HCT116 (cell line): Measurements from ENCODE around the gene SGPP2. TPM values are rescaled to one million over a fixed set of nuclear protein-coding genes. Genes with fewer than 3 reads are reported as not detected.

Experiments
- ATAC-seq: fragments of 200-7000 bp; cut with Tn5 transposase; 2 replicates; pipeline ENCODE4 v1.9.1; 2020; ENCODE audit warnings: mild to moderate bottlenecking, moderate library complexity
- BruUV-seq: library from RNA; stranded (reverse); fragments of 400-500 nt; replicated peaks from 2 replicates; lab custom pipeline; 2021; lab: Mats Ljungman, UMichigan
- CTCF ChIA-PET: fragments of 300-600 bp; sonication (Branson Sonifier 250); formaldehyde crosslinking; loops from one replicate; lab custom pipeline; 2021; ENCODE audit warnings: antibody characterized with exemption; lab: Charles Lee
- POLR2A ChIA-PET: fragments of 300-600, 350-600 bp; sonication (Branson Sonifier 250); formaldehyde crosslinking; loops from one replicate; lab custom pipeline; 2021; ENCODE audit warnings: antibody characterized with exemption; lab: Charles Lee
- RAD21 ChIA-PET, 2 experiments: fragments of 300-600 bp; sonication (Branson Sonifier 250); formaldehyde crosslinking; loops; one replicate each; lab custom pipeline; 2023; ENCODE audit warnings: low total read pairs in 2 of 2; ENCODE audit not compliant: uncharacterized antibody in 2 of 2, unreplicated experiment in 2 of 2, low non-redundant PET in 1 of 2; lab: Charles Lee
- DNase-seq: peaks from one replicate; pipeline ENCODE4 v3.0.0-alpha.2; 2010; ENCODE audit warnings: low read depth, low spot score
- H2AFZ ChIP-seq: fragments of 200-600 bp; shearing (Covaris generic), sonication (generic); 2 replicates; pipeline ENCODE4 v1.6.1; 2017; ENCODE audit warnings: low read depth, mixed run types, mixed read lengths, antibody characterized with exemption, low read length; ENCODE audit not compliant: poor library complexity, severe bottlenecking
- H3K27ac ChIP-seq: 2 replicates; pipeline ENCODE4 v1.5.1; 2012; ENCODE audit warnings: low read depth, low read length
- H3K27me3 ChIP-seq: fragments of 200-600 bp; sonication (generic); 2 replicates; pipeline ENCODE4 v1.6.1; 2016; ENCODE audit warnings: mixed run types, low read length, mixed read lengths; ENCODE audit not compliant: insufficient read depth
- H3K36me3 ChIP-seq, 2 experiments: fragments of 200-500 bp in 1 of 2; fragments of 200-600 bp in 1 of 2; sonication (Bioruptor generic) in 1 of 2; sonication (generic) in 1 of 2; 2 replicates each; pipeline versions ENCODE4 v1.5.1 to v1.6.1; 2014 to 2016; ENCODE audit warnings: low read length in 2 of 2, inconsistent platforms in 1 of 2, mixed read lengths in 1 of 2, mixed run types in 1 of 2; ENCODE audit not compliant: insufficient read depth in 2 of 2, control insufficient read depth in 1 of 2
- H3K4me1 ChIP-seq, 2 experiments: fragments of 200-600 bp in 1 of 2; sonication (generic) in 1 of 2; 2 replicates each; pipeline versions ENCODE4 v1.5.1 to v1.6.1; 2012 to 2017; ENCODE audit warnings: low read length in 2 of 2, inconsistent platforms in 1 of 2, mild to moderate bottlenecking in 1 of 2, mixed read lengths in 1 of 2, mixed run types in 1 of 2, moderate library complexity in 1 of 2; ENCODE audit not compliant: insufficient read depth in 2 of 2, control insufficient read depth in 1 of 2
- H3K4me2 ChIP-seq: fragments of 200-600 bp; sonication (generic); 2 replicates; pipeline ENCODE4 v1.6.1; 2017; ENCODE audit warnings: mixed run types, low read length, mixed read lengths
- H3K4me3 ChIP-seq, 2 experiments: fragments of 200-600 bp in 1 of 2; sonication (generic) in 1 of 2; replicated peaks in 1 of 2; 2 replicates each; pipeline ENCODE4 v1.5.1; 2011 to 2016; ENCODE audit warnings: low read length in 2 of 2, control low read depth in 1 of 2, low read depth in 1 of 2, mild to moderate bottlenecking in 1 of 2, mixed read lengths in 1 of 2, mixed run types in 1 of 2
- H3K79me2 ChIP-seq: fragments of 200-600 bp; sonication (generic); 2 replicates; pipeline ENCODE4 v1.6.1; 2017; ENCODE audit warnings: mild to moderate bottlenecking, mixed run types, low read length, moderate library complexity, mixed read lengths; ENCODE audit not compliant: insufficient read depth
- H3K9ac ChIP-seq: fragments of 200-600 bp; sonication (generic); 2 replicates; pipeline ENCODE4 v1.6.1; 2016; ENCODE audit warnings: low read length, mixed read lengths
- H3K9me2 ChIP-seq: fragments of 200-600 bp; sonication (generic), shearing (Covaris generic); 2 replicates; pipeline ENCODE4 v1.6.1; 2017; ENCODE audit warnings: mixed run types, mild to moderate bottlenecking, moderate library complexity; ENCODE audit not compliant: insufficient read depth
- H3K9me3 ChIP-seq, 2 experiments: fragments of 200-500 bp in 1 of 2; fragments of 200-600 bp in 1 of 2; sonication (Bioruptor generic) in 1 of 2; sonication (generic) in 1 of 2; 2 replicates each; pipeline ENCODE4 v1.6.1; 2014 to 2017; ENCODE audit warnings: low read length in 2 of 2, mixed read lengths in 2 of 2, inconsistent platforms in 1 of 2, low read depth in 1 of 2, mild to moderate bottlenecking in 1 of 2, mixed run types in 1 of 2, moderate library complexity in 1 of 2; ENCODE audit not compliant: control insufficient read depth in 1 of 2, insufficient read depth in 1 of 2
- H4K20me1 ChIP-seq: fragments of 200-600 bp; sonication (generic), shearing (Covaris generic); 2 replicates; pipeline ENCODE4 v1.6.1; 2017; ENCODE audit warnings: mixed run types, mild to moderate bottlenecking, moderate library complexity; ENCODE audit not compliant: insufficient read depth
- CBX3 ChIP-seq: IDR thresholded peaks from 2 replicates; pipeline ENCODE4 v1.6.1; 2012; ENCODE audit warnings: low read depth
- EGR1 ChIP-seq: IDR thresholded peaks from 2 replicates; pipeline ENCODE4 v1.6.1; 2012; ENCODE audit warnings: low read depth
- FOSL1 ChIP-seq: IDR thresholded peaks from 2 replicates; pipeline ENCODE4 v1.6.1; 2012; ENCODE audit warnings: low read depth
- JUND ChIP-seq: IDR thresholded peaks from 2 replicates; pipeline ENCODE4 v1.6.1; 2012
- POLR2A ChIP-seq: IDR thresholded peaks from 2 replicates; pipeline ENCODE4 v1.7.0; 2011; ENCODE audit warnings: borderline replicate concordance; ENCODE audit not compliant: insufficient read depth, insufficient read length; ENCODE audit errors: extremely low read depth
- POLR2AphosphoS5 ChIP-seq: IDR thresholded peaks from 2 replicates; pipeline ENCODE4 v1.6.1; 2011; ENCODE audit warnings: mild to moderate bottlenecking, low read depth, low read length, moderate library complexity
- SIN3A ChIP-seq: IDR thresholded peaks from 2 replicates; pipeline ENCODE4 v1.6.1; 2012; ENCODE audit warnings: low read depth
- TCF7L2 ChIP-seq: IDR thresholded peaks from 2 replicates; pipeline ENCODE4 v1.7.0; 2011; ENCODE audit warnings: borderline replicate concordance, inconsistent platforms; ENCODE audit not compliant: insufficient read depth, insufficient read length; ENCODE audit errors: extremely low read depth
- YY1 ChIP-seq: IDR thresholded peaks from 2 replicates; pipeline ENCODE4 v1.6.1; 2011; ENCODE audit warnings: low read length, low read depth, moderate library complexity, mild to moderate bottlenecking; ENCODE audit not compliant: insufficient replicate concordance; ENCODE audit errors: extremely low read depth
- ZNF274 ChIP-seq: fragments of 200-500 bp; sonication (Bioruptor generic); IDR thresholded peaks from 2 replicates; pipeline ENCODE4 v1.6.1; 2014; ENCODE audit warnings: mild to moderate bottlenecking, low read depth, low read length, inconsistent platforms
- intact Hi-C: fragments of 100-400 bp; cut with micrococcal nuclease; formaldehyde crosslinking; loops from 2 replicates; pipeline ENCODE4 v1.10.0; 2022
- total RNA-seq: library from RNA; stranded (reverse); gene quantifications from one replicate; pipeline ENCODE4 v1.2.1, GENCODE V29; 2021; ENCODE audit not compliant: unreplicated experiment
- TF ChIP-seq, protein P1 (sequence below): IDR thresholded peaks from 2 replicates; pipeline ENCODE4 v1.6.1; 2012
- TF ChIP-seq, protein P2 (sequence below), 3 experiments: fragments of 200-600 bp in 1 of 3; sonication (generic) in 1 of 3; IDR thresholded peaks in 2 of 3; conservative IDR thresholded peaks in 1 of 3; 2 replicates each; pipeline ENCODE4 v1.5.1; 2012 to 2017; ENCODE audit warnings: low read depth in 2 of 3, low read length in 2 of 3, antibody characterized with exemption in 1 of 3, borderline replicate concordance in 1 of 3, control low read depth in 1 of 3, mild to moderate bottlenecking in 1 of 3, mixed read lengths in 1 of 3, mixed run types in 1 of 3, moderate library complexity in 1 of 3; ENCODE audit not compliant: insufficient read depth in 1 of 3

SGPP2 gene
- total RNA-seq, 1 experiment from 2014 or later = 1.6 TPM

DNA sequence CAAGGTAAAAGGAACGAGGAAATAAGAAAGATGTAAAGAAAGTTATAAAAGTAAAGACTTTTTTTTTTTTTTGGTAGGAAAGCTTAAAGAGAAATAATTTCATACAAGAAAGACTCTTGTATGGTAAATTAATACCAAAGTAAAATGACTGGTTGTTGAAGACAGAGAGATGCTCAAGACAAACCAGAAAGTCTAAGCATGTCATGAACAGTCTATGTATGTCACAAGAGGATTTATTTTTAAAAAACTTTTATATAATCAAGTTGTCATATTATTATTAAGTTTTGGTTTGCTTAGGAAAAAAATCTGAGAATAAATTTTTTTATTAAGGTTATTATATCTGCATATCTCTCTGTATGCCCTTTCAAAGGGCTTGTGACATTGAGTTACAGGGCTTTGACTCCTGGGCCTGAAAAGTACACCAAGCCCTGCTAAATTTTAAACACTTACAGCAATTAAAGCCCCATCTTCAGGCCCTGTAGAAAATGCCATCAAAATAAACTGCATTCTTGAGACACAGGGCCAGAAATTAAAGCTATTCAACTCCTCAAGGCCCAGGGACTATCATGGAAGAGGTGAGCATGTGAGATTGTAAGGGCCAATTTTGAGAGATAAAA lies 10.9 kb upstream of the SGPP2 start:
- TF ChIP-seq FOSL1 (no peak), POLR2A (no peak), POLR2AphosphoS5 (no peak), JUND (no peak), YY1 (no peak), SIN3A (no peak), EGR1 (no peak), CBX3 (no peak), TCF7L2 (no peak), ZNF274 (no peak)
- TF ChIP-seq, protein P1, sequence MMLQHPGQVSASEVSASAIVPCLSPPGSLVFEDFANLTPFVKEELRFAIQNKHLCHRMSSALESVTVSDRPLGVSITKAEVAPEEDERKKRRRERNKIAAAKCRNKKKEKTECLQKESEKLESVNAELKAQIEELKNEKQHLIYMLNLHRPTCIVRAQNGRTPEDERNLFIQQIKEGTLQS = no peak
- TF ChIP-seq, protein P2, sequence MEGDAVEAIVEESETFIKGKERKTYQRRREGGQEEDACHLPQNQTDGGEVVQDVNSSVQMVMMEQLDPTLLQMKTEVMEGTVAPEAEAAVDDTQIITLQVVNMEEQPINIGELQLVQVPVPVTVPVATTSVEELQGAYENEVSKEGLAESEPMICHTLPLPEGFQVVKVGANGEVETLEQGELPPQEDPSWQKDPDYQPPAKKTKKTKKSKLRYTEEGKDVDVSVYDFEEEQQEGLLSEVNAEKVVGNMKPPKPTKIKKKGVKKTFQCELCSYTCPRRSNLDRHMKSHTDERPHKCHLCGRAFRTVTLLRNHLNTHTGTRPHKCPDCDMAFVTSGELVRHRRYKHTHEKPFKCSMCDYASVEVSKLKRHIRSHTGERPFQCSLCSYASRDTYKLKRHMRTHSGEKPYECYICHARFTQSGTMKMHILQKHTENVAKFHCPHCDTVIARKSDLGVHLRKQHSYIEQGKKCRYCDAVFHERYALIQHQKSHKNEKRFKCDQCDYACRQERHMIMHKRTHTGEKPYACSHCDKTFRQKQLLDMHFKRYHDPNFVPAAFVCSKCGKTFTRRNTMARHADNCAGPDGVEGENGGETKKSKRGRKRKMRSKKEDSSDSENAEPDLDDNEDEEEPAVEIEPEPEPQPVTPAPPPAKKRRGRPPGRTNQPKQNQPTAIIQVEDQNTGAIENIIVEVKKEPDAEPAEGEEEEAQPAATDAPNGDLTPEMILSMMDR (IDR thresholded peaks at IDR 0.05 in 2 of 3, conservative IDR thresholded peaks at IDR 0.05 in 1 of 3; ENCODE audit: borderline replicate concordance in 1 of 3, insufficient read depth in 1 of 3, low read depth in 2 of 3, low read length in 2 of 3) = no peak
- Histone ChIP-seq H3K9me2 (no peaks in the 10 kb centered on the region), H3K9ac (no peak overlapping the region), H4K20me1 (no peaks in the 10 kb centered on the region), H3K4me1 (no peaks in the 10 kb centered on the region), H3K36me3 (no peaks in the 10 kb centered on the region), H3K4me2 (no peak overlapping the region), H3K27me3 (no peaks in the 10 kb centered on the region), H2AFZ (no peak overlapping the region), H3K9me3 (0 out of 4 replicates have a peak, but pooled peaks cover 0 to 5% of the 10 kb centered on the region in 2 experiments), H3K4me3 (no peak overlapping the region), H3K27ac (no peak overlapping the region), H3K79me2 (no peaks in the 10 kb centered on the region)
- CTCF ChIA-PET = no interaction called here
- RAD21 ChIA-PET = no interaction called here
- POLR2A ChIA-PET = no interaction called here
- ATAC-seq (no peak), DNase-seq (no peak)
- intact Hi-C loops = no loop called here
- no TSS peak for BruUV-seq
